CD1c-positive myeloid dendritic cell (primary cell): ENCODE measurements around the gene SLC25A25.
A peak's percentile ranks its signal among the peaks of the same experiment; 100 is the strongest.

ENCODE experiments used
- DNase-seq: peaks from one replicate; pipeline ENCODE4 v3.0.0-alpha.2; 2016; ENCODE audit errors: extremely low spot score

The SLC25A25 gene

GRCh38 chr9:128072144-128073021, 4.4 kb downstream of the SLC25A25 start:
- DNase-seq, result peak; percentile 97

- no peak for DNase-seq
These were observed 5.3 kb downstream of the SLC25A25 start for GRCh38 chr9:128073253-128073886.

- DNase-seq, result peak; percentile 54
These were observed 9.9 kb downstream of the SLC25A25 start for GRCh38 chr9:128077847-128078503.

GRCh38 chr9:128078504-128079434, 10.7 kb downstream of the SLC25A25 start:
- DNase-seq, result peak; percentile 87

GRCh38 chr9:128080206-128080605, 12.2 kb downstream of the SLC25A25 start:
- no peak for DNase-seq

GRCh38 chr9:128081056-128081455, 13.0 kb downstream of the SLC25A25 start:
- no peak for DNase-seq

- peak; percentile 71 for DNase-seq
These were observed 14.1 kb downstream of the SLC25A25 start for GRCh38 chr9:128082151-128082550.

- DNase-seq, result no peak
These were observed 16.7 kb downstream of the SLC25A25 start for GRCh38 chr9:128084746-128085145.

GRCh38 chr9:128085943-128086342, 17.9 kb downstream of the SLC25A25 start:
- no peak for DNase-seq

- DNase-seq, result no peak
These were observed 19.2 kb downstream of the SLC25A25 start for GRCh38 chr9:128087262-128087661.

- DNase-seq, result no peak
These were observed 20.4 kb downstream of the SLC25A25 start for GRCh38 chr9:128088253-128088945.

GRCh38 chr9:128089299-128089698, 21.3 kb downstream of the SLC25A25 start:
- DNase-seq, result no peak

GRCh38 chr9:128091144-128091543, 23.1 kb downstream of the SLC25A25 start:
- DNase-seq, result no peak

GRCh38 chr9:128091571-128091970, 23.5 kb downstream of the SLC25A25 start:
- DNase-seq, result peak; percentile 14

- DNase-seq, result no peak
These were observed 24.4 kb downstream of the SLC25A25 start for GRCh38 chr9:128092199-128092977.

GRCh38 chr9:128093011-128093410, 25.0 kb downstream of the SLC25A25 start:
- peak; percentile 25 for DNase-seq

- peak; percentile 97 for DNase-seq
These were observed 26.3 kb downstream of the SLC25A25 start for GRCh38 chr9:128094166-128094949.

GRCh38 chr9:128094950-128095544, 27.0 kb downstream of the SLC25A25 start:
- DNase-seq, result no peak
